K562 (cell line): ENCODE data around the gene CLCN2. TPM values are rescaled to one million over a fixed set of nuclear protein-coding genes. Genes with fewer than 3 reads are reported as not detected.

ENCODE experiments used
- AFF4 ChIP-seq: sonication (generic); formaldehyde crosslinking; IDR thresholded peaks from 2 replicates; pipeline ENCODE4 v1.8.0; 2023; ENCODE audit warnings: mild to moderate bottlenecking, missing genetic modification reagents
- BCL6 ChIP-seq: fragments of 250-450 bp; sonication (Bioruptor Pico); IDR thresholded peaks from 2 replicates; pipeline ENCODE4 v1.4.0; 2020
- C11orf30 ChIP-seq: fragments of 450-650 bp; IDR thresholded peaks from 2 replicates; pipeline ENCODE4 v1.6.1; 2016; ENCODE audit warnings: low read depth, mild to moderate bottlenecking
- CREM ChIP-seq: IDR thresholded peaks from 2 replicates; pipeline ENCODE4 v1.6.1; 2014; ENCODE audit warnings: antibody characterized with exemption, low read depth
- HDAC3 ChIP-seq: fragments of 450-650 bp; IDR thresholded peaks from 2 replicates; pipeline ENCODE4 v1.6.1; 2018; ENCODE audit warnings: borderline replicate concordance, mild to moderate bottlenecking, moderate library complexity; ENCODE audit not compliant: partially characterized antibody
- HDAC8 ChIP-seq: fragments of 450-650 bp; IDR thresholded peaks from 2 replicates; pipeline ENCODE4 v1.6.1; 2016; ENCODE audit warnings: mild to moderate bottlenecking, missing genetic modification characterization, moderate library complexity, missing compliant biosample characterization
- MAZ ChIP-seq, 2 experiments: fragments of 450-650 bp in 1 of 2; sonication (generic) in 1 of 2; formaldehyde crosslinking; IDR thresholded peaks in 1 of 2; conservative IDR thresholded peaks in 1 of 2; 2 replicates each; pipeline versions ENCODE4 v1.4.0 to v1.5.0; 2020; ENCODE audit warnings: mild to moderate bottlenecking in 1 of 2, missing genetic modification reagents in 1 of 2
- MITF ChIP-seq: IDR thresholded peaks from 2 replicates; pipeline ENCODE4 v1.6.1; 2014; ENCODE audit warnings: antibody characterized with exemption
- MXD1 ChIP-seq: fragments of 250-450 bp; sonication (Bioruptor Pico); IDR thresholded peaks from 2 replicates; pipeline ENCODE4 v1.8.0; 2021; ENCODE audit warnings: borderline replicate concordance, mild to moderate bottlenecking, moderate library complexity; ENCODE audit not compliant: poor library complexity, severe bottlenecking
- NFE2L1 ChIP-seq: fragments of 450-650 bp; IDR thresholded peaks from 2 replicates; pipeline ENCODE4 v1.6.1; 2016; ENCODE audit warnings: missing genetic modification characterization, low read depth, mild to moderate bottlenecking, missing compliant biosample characterization, moderate library complexity, borderline replicate concordance
- RAD21 ChIP-seq, 2 experiments: fragments of 250-450 bp in 1 of 2; fragments of 450-650 bp in 1 of 2; sonication (Bioruptor Pico) in 1 of 2; formaldehyde crosslinking in 1 of 2; IDR thresholded peaks in 1 of 2; conservative IDR thresholded peaks in 1 of 2; 2 replicates each; pipeline versions ENCODE4 v1.4.0 to v1.8.0; 2020 to 2022; ENCODE audit warnings: mild to moderate bottlenecking in 2 of 2, moderate library complexity in 1 of 2
- SMARCC2 ChIP-seq: fragments of 450-650 bp; IDR thresholded peaks from 2 replicates; pipeline ENCODE4 v1.6.1; 2017; ENCODE audit warnings: antibody characterized with exemption, moderate library complexity, mild to moderate bottlenecking, low read depth
- STAT5B ChIP-seq: fragments of 250-450 bp; sonication (Bioruptor Pico); IDR thresholded peaks from 2 replicates; pipeline ENCODE4 v1.8.0; 2021; ENCODE audit warnings: mild to moderate bottlenecking, inconsistent platforms
- THRB ChIP-seq: fragments of 450-650 bp; formaldehyde crosslinking; conservative IDR thresholded peaks from 2 replicates; pipeline ENCODE4 v1.4.0; 2022; ENCODE audit warnings: mild to moderate bottlenecking, missing genetic modification characterization
- ZNF316 ChIP-seq: fragments of 450-650 bp; IDR thresholded peaks from 2 replicates; pipeline ENCODE4 v1.6.1; 2016
- ZNF324 ChIP-seq: fragments of 250-450 bp; sonication (Bioruptor Pico); IDR thresholded peaks from 2 replicates; pipeline ENCODE4 v1.4.0; 2020; ENCODE audit warnings: mild to moderate bottlenecking
- ZNF707 ChIP-seq: fragments of 250-450 bp; sonication (Bioruptor Pico); conservative IDR thresholded peaks from 2 replicates; pipeline ENCODE4 v1.8.0; 2022; ENCODE audit warnings: inconsistent platforms, mild to moderate bottlenecking, moderate library complexity
- ZNF830 ChIP-seq: fragments of 250-450 bp; sonication (Bioruptor Pico); IDR thresholded peaks from 2 replicates; pipeline ENCODE4 v1.5.0; 2021; ENCODE audit warnings: mild to moderate bottlenecking
- polyA plus RNA-seq, 8 experiments: library from polyadenylated mRNA; depleted of rRNA in 4 of 8; stranded (reverse) in 5 of 8; unstranded in 3 of 8; fragments of >200 nt; fragmentation: Nextera tagmentation in 2 of 8; fragmentation: Illumina TruSeq in 1 of 8; extraction: Ambion mirVana in 2 of 8; extraction: Trizol in 1 of 8; gene quantifications; 2 replicates each; pipeline versions ENCODE4 v1.2.1 to v1.2.3, GENCODE V29; 2011 to 2014; ENCODE audit warnings: inconsistent platforms in 1 of 8, missing spikeins in 1 of 8
- total RNA-seq, 7 experiments: library from RNA; depleted of rRNA in 6 of 7; stranded (reverse); fragments of >200 nt in 6 of 7; fragmentation: Illumina TruSeq in 2 of 7; extraction: Trizol in 2 of 7; gene quantifications; 2 replicates each; pipeline versions ENCODE4 v1.2.1 to v1.2.3, GENCODE V29; 2011 to 2021; ENCODE audit warnings: low replicate concordance in 1 of 7

CLCN2 gene
- total and polyA plus RNA-seq, 9 of the 15 experiments (the other 6 are each of a cell fraction or from before 2014, with no cell fraction given): 0.10 to 14.0 (median 6.9) TPM

GRCh38 chr3:184362668-184363546 lies 1.5 kb upstream of the CLCN2 start (continued):
- TF ChIP-seq MITF (no peak), CREM (peak; percentile 86), SMARCC2 (no peak), HDAC8 (tag) (no peak), THRB (CRISPR knock-in tag) (no peak), RAD21 (CRISPR knock-in tag; conservative IDR thresholded peaks at IDR 0.05 in 1 of 2, IDR thresholded peaks at IDR 0.05 in 1 of 2) (peak; percentile 17 to 22; a peak in 1 of 4 replicates), NFE2L1 (tag) (no peak), MXD1 (CRISPR knock-in tag) (no peak), BCL6 (CRISPR knock-in tag) (no peak), STAT5B (CRISPR knock-in tag) (no peak), AFF4 (CRISPR knock-in tag) (peak; percentile 10; the same call in 1 of the 2 replicates), ZNF316 (no peak), HDAC3 (no peak), ZNF324 (CRISPR knock-in tag) (no peak), ZNF707 (CRISPR knock-in tag) (no peak), C11orf30 (no peak), MAZ (CRISPR knock-in tag; conservative IDR thresholded peaks at IDR 0.05 in 1 of 2, IDR thresholded peaks at IDR 0.05 in 1 of 2) (peak; percentile 73 to 82), ZNF830 (no peak)
